Umbilical cord (tissue), 2 donors: ENCODE results near the gene SPRN. TPM values are rescaled to one million over a fixed set of nuclear protein-coding genes. Genes with fewer than 3 reads are reported as not detected.
"Not testable (repeated sequence)": the region's sequence is repeated elsewhere in the genome, so short reads cannot be mapped to it uniquely, and the experiment has no call there.

Experiments
- DNase-seq: peaks from one replicate; pipeline ENCODE4 v3.0.0-alpha.2; 2015; ENCODE audit warnings: low spot score
- total RNA-seq: library from RNA; depleted of rRNA; stranded (reverse); fragments of >200 nt; gene quantifications from one replicate; pipeline ENCODE4 v1.2.3, GENCODE V29; 2014; ENCODE audit warnings: low replicate concordance; ENCODE audit not compliant: insufficient read depth

Gene SPRN
- total RNA-seq, 1 donor from 2014 or later, result 0.96 TPM

DNA sequence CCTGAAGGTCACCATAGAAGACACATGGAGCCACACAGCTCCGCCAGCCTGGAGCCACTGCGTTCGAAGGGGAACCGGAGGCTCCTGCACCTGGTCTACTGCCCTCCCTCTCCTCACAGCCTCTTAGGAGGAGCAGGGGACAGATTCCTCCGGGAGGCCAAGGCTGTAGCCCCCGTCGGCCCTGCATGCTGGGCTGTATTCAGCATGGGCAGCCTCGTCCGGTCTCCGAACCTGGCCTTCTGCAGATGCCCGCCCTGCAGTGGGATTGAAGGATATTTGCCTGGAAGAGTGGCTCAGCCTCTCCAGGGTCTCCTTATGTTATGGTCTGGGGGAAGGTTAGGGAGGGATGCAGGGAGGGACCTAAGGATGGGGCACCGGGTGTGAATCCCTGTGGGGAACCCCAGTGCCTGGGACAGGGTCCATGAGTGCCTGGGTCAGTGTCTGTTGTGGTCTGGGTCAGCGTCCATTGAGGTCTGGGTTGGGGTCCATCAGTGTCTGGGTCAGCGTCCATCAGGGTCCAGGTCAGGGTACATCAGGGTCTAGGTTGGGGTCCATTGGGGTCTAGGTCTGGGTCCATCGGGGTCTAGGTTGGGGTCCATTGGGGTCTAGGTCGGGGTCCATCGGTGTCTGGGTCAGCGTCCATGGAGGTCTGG is 16.3 kb upstream of the SPRN start:
- DNase-seq, result no peak

DNA sequence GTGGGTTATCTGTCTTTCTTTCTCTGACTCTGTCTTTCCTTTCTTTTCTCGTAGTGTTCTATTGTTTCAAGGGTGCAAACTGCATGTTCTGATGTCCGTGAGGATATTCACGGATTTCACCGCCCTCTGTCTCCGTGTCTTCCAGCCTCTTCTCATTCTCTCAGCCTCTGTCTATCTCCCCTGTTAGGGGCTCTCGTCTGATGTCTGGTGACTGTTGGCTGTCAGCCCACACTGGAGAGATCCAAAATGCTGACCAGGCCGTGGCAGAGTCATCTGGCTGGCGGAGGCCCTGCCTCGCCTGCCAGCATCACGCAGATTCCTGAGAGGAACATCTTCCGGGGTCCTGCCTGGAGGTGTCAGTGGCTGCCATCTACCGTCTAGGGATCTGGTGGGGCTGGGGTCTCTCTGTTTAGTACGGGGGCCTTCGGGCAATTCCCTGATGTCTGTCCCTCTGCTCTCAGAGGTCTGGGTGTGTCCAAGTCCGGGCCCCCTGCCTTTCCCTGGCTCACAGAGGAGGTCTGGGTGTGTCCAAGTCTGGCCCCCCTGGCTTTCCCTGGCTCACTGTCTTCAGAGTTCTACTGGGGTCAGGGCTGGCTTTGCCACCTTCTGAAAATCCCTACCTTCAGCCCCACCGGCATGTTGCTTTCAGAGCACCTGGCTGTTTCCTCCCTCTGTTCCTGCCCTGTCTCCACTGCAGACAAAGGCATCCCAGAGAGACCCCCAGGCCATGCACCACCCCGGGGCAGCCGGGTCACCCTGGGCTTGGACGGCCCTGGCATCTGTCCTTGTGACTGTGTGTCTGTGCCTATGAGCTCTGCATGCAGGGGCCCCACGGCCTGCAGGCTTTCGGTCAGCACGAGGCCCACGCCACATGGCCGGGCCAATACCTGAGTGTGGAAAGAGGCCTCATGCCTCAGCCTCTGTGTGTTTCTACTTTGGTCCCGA is 15.4 kb upstream of the SPRN start:
- no peak for DNase-seq

DNA sequence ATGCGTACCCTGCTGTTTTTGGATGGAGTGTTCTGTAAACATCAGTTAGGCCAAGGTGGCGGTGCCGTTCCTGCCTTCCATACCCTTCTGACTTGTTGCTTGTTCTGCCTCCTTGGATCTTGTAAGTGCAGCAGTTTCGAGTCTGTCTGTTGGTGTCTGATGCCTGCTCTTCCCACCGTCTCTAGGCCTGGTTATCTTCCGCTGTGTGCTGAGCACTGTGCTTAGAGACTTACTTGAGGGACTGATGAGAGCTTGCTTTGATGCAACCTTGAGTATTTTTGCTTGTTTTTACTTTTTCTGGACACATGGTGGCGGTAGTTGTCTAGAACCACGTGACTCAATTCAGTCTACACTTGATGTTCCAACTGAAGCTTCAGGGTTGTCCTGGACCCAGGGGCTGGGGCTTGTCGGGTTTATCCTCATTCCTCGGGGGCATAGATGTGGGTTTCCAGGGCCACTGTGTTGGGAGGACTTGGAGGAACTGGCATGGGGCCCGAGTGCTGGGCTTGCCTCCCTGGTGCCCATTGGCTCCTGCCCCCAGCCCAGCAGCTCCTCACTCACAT is 14.4 kb upstream of the SPRN start:
- DNase-seq, result no peak

DNA sequence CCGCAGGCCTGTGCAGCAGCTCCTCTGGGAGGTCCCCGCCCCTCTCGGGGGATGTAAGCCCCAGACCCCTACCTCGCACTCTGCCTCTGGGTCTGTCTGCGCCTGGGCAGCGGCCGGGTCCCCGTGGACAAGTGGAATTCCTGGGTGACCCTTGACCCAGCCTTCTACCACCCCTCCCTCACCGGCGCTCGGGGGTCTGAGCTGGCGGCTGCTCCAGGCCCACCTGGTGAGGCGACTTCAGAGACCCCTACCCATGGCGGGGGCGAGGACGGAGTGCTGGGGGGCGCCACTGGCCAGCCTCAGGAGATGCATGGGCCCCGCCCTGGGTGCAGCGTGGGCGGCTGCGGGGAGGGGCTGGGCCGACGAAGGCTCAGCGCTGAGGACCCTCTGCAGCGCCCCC is 8.4 kb upstream of the SPRN start:
- DNase-seq, result not testable (repeated sequence)

DNA sequence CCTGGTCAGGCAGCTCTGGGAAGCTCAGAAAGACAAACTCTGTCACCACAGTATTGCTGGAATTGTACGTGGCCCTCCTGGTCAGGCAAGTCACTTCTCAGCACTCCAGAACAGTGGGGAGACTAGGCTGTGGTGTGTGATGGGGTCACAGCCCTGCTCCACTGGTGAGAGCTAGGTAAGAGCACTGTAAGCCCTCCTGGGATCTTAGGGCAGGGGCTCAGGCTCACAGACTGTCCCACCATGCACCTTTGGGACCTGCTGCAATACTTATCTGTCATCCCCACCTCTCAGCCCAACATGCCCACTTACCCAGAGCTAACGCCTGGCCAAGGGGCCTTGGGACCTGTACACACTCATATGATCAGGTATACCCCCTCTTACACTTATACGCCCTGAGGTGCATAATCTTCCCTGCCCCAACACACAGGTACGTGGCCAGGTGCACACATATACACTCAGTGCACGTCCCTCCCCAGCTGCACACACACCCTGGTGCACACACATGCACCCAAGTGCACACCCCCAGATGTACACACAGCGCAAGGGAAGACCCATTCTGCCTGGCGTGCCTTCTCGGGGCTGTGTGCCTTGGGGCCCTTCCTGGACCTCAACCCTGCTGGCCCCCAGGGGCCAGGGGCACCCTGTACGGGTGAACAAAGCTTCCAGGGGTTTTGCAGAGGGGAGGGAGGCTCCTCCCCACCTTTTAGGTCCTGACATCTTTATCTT is 7.6 kb upstream of the SPRN start:
- not testable (repeated sequence) for DNase-seq

DNA sequence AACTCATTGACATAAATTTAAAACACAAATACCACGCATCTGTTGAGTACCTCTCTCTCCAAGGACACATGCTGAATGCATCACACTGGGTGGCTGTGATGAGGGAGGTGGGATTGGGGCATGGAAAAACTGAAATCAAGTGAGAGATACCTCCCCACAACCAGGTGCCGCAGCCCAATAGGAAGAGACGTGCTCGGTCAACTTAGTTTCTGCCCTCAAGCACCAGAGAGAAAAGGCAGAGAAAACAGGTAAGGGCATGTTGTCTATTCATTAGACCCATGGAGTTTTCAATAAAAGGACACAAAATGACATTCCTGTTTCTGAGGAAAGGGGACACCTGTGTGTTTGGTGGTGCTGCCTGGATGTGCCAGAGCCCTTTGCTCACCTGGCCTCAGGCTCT is 5.1 kb upstream of the SPRN start:
- DNase-seq, result not testable (repeated sequence)

DNA sequence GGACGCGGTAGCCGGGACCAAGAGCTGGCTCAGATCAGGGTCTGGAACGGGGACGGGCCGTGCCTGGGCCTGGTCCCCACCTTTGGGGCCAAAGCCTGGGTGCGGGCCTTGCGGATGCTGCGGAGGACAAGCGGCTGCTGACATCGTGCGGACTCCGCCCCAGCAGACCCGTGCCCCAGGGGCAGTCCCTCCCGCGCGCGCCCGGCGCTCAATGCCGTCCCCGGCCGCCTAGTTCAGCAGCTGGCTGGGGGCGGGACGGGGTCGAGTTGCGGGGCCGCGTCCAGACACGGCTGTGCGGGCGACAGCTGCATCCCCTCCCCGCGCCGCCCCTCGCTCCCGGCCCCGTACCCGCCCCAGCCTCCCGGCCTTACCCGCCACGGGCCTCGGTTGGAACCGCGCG is 323 bp downstream of the SPRN start:
- not testable (repeated sequence) for DNase-seq

DNA sequence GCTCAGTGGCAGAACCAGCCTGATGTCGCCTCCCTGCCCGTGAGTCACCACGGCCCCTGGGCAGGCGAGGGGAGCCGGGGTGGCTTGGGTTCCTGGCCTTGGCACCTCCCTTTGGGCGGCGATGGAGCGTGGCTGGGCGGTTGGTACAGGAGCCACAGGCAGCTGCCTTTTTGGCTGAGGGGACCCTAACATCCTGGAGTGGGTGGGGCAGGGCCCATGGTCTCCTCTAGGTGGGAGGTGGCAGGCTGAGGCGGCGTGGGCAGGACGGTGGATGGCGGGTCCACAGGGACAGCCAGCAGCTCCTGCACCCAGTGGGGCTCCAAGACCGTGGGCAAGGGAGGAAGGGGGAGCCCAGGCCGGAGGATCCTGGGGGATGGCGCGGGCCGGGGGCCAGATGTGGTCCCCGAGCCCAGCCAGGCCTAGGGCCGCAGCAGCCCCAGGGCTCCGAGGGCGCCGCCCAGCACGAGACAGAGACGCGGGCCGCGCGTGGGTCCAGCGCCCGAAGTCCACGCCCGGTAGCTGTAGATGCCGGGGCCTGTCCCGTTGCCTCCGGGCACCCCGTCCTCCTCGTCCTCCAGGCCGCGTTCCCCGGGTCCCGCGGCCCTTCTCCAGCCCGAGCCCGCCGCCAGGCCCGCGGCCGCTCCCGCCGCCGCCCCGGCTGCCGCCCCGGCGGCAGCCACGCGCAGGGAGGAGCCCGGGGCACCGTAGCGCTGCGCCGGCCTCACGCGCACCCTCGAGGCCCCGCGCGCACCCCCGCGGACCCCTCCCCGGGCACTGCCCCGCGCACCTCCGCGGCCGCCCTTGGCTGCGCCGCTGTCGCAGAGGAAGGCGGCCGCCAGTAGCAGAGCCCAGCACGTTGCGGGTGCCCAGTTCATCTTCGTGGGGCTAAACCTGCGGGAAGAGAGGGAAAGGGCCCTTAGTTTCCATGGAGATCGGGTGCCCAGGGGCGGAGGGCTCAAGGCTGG is 1.3 kb downstream of the SPRN start:
- DNase-seq, result no peak

DNA sequence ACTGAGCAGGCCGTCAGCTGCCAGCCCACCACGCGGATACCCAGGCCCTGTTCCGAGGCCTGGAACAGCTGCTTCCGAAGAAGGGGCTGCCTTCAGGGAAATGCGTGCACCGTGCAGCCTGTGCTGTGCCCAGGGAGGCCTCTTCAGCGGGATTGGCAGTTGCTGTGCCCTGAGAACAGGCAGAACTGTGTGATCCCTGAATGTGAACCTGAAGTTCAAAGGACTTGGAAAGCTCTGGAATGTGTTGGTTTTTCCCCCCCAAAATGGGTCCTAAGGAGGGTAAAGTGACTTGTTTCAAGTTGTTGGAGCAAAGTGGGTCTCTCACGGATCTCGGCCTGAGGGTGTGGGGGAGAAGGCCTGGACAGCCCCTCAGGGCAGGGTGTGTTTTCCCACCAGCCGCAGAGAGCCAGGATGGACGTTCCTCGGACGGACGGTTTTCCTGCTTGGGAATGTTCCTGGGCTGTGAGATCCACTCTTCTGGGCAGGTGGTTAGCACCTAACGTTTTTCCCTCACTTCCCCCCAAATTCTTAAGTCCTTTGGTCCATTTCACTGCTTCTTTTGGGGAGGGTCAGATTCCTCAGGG is 2.1 kb downstream of the SPRN start:
- no peak for DNase-seq

DNA sequence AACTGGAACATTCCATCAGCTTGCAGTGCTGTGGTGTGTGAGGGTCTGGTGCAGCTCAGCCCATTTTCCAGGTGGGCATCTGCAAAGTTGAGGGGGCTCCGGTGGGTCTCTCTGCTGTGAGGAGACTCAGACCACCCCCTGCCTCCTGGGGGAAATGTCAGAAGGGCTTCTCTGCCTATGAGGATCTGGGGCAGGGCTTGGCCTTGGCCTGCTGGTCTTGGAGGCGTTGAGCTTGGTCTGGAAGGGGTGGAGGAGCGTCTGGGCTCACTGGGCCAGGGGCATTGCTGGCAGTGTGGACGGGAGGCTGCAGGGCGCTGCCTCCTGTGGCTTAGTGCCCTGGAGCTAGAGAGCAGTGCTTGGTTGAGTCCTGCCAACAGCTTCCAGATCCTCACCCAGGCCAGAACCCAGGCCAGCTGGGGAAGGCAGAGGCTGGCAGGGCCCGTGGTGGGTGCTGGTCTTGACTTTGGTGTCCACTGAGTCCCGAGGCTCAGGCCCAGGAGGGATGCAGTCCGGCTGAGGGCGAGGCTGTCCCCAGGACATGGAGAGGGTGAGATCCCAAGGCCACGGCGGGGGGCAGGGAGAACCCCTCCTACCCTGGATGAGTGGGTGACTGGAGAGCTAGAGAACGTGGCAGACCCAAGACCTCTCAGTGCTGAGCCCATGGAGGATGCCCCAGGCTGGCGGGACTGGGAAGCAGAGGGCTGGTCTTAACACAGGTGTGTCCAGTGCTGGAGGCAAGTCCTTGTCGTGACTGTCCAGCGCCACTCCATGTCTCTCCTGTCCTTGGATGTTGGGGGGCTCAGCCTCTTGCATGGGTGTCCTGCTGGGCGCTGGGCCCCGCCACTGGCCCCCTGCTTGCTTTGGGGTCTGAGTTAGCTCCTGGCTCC is 2.8 kb downstream of the SPRN start:
- DNase-seq, result no peak

DNA sequence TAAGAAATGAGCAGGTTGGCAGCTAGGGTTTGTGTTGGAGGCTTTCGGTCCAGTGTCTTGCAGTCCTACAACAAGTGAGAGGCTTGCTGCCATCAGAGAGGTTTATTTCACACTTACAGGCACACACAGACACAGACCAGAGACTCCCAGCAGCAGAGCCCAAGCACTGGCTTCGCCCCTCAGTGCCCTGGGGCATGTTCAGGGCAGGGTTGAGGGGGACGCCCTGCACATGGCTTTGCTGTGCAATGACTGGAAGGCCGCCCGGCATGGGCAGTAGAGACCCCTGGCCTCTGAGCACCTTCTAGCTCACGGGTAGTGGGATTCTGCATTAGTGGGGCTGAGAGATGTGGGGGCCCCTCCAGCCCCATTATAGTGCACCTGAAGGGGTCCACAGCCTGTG is 3.8 kb downstream of the SPRN start:
- DNase-seq, result no peak

DNA sequence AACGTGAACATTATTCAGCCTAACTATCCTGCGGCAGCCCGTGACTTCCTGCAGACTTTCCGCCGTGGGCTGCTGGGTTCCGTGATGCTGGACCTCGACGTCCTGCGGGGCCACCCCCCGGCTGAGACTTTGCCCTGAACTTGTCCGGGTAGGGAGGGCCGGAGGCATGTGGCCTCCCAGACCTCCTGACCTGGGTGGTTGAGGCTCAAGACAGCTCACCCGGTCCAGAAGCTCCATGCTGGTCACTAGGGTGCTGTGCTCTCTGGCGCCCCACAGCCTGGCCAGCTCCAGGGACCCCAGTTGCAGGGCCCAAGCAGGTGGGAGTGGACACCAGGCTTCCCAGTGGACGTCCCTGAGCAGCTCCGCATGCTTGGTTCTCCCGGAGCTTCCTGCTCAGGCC is 4.4 kb downstream of the SPRN start:
- no peak for DNase-seq

DNA sequence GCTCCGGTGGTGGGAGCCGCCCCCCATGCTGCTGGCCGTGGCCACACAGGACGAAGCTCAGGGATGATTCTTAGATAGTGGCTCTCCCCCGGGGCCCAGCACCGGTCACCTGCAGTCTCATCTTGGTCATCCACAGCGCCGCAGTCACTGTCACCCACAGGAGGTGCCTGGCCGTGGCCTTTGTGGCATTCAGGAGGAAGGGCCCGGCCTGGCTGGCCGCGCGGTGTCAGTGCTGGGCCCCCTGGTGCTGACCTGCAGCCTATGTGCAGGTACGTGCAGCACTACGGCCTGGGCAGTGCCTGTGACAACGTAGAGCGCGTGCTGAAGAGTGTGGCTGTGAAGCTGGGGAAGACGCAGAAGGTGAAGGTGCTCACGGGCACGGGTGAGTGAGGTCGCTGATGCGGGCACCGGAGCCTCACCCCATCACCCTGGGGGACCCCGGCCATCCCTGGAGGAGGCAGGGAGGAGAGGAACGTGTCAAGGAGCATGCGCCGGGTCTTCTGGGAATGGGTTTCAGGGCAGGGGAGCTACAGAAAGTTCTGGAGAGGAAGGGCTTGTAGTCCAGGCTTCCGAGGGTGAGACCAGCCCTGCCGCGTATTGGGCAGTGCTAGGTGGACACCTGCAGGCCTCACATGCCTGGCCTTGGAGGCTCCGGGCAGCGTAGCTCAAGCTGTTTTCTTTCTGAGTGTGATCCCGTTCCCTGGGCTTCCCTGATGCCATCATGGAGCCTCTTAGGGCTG is 5.0 kb downstream of the SPRN start:
- DNase-seq, result no peak

DNA sequence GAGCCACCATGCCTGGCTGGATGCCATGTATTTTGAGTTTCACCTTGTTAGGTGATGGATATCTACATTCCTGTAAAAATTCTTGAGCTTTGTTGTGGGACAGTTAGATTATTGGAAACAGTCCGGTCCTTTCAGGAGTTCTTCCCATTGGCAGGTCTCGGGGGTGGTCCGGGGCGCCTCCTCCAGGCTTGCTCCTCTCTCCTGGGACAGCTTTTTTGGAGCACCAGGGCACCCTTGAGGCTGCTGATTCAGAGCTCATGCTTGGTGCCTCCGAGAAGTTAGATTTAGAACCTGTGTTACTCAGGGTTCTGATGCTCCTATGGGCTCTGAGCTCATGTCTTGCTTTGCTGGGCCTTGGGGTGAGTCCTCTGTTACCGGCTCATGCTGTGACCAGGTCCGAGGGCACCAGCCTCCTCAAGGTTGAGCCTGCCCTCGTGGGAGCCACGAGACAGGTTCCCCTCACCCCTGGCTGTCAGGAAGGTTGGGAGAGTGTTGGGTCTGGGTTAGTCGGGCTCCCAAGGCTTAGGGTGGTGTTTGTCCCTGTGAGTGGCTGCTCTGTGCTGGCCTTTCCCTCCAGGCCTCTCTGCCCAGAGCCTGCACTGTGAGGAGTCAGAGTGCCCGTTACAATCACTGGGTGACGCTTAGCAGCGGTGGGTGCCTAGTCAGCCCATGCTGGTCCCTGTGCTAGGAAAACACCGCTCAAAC is 6.0 kb downstream of the SPRN start:
- no peak for DNase-seq

DNA sequence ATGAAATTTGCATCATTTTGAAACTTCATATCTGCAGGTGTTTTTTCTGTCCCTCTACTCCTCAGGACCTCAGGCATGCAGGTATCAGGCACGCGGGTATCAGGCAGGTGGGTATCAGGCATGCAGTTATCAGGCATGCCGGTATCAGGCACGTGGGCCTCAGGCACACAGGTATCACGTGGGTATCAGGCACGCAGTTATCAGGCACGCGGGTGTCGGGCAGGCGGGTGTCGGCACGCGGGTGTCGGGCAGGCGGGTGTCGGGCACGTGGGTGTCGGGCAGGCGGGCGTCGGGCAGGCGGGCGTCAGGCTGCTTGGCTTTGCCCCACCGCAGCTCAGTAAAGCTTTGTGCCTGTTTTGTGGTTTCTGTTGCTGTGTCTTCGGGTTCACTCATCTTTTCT is 8.7 kb downstream of the SPRN start:
- no peak for DNase-seq

DNA sequence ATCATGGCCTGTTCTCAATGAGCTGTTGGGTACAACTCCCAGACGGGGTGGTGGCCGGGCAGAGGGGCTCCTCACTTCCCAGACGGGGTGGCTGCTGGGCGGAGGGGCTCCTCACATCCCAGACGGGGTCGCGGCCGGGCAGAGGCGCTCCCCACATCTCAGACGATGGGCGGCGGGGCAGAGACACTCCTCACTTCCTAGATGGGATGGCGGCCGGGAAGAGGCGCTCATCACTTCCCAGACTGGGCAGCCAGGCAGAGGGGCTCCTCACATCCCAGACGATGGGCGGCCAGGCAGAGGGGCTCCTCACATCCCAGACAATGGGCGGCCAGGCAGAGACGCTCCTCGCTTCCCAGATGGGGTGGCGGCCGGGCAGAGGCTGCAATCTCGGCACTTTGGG is 10.0 kb downstream of the SPRN start:
- not testable (repeated sequence) for DNase-seq

DNA sequence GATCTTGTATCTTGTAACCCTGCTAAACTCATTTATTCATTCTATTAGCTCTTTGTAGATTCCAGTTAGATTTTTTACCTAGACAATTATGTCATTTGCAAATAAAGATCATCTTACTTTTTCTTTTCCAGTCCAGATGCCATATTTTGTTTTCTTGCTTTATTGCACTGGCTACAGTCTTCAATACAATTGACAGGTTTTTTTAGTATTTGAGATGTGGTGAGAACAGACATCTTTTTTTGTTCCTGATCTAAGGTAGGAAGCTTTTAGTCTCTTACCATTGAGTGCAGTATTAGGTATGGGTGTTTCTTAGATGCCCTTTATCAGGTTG is 12.1 kb downstream of the SPRN start:
- no peak for DNase-seq
